A204.1 (cell line): ENCODE results near the gene FBXO3.
"Not testable (repeated sequence)": the region's sequence is repeated elsewhere in the genome, so short reads cannot be mapped to it uniquely, and the experiment has no call there.

ENCODE experiments used
- FAIRE-seq: peaks from 2 replicates; lab custom pipeline; 2012; peaks lifted over from hg19 to GRCh38; lab: Jason Lieb, UNC

FBXO3 gene

GRCh38 chr11:33773987-33774735 lies at the start of gene FBXO3:
Gene FBXO3, minus strand, starts transcription at chr11:33774520. Its CDS starts 23 bp downstream, at chr11:33774497.
- no peak for FAIRE-seq

GRCh38 chr11:33822981-33823380 lies 48.7 kb upstream of the FBXO3 start:
- FAIRE-seq, result not testable (repeated sequence)

GRCh38 chr11:33819278-33820035 lies 45.1 kb upstream of the FBXO3 start:
- FAIRE-seq, result no peak

- peak; percentile 9 for FAIRE-seq
Measured at GRCh38 chr11:33808228-33808828, 34.0 kb upstream of the FBXO3 start.

- no peak for FAIRE-seq
Measured at GRCh38 chr11:33804471-33804870, 30.2 kb upstream of the FBXO3 start.

- no peak for FAIRE-seq
Measured at GRCh38 chr11:33802194-33802950, 28.1 kb upstream of the FBXO3 start.

GRCh38 chr11:33801821-33802193 lies 27.5 kb upstream of the FBXO3 start:
- FAIRE-seq, result no peak

- FAIRE-seq, result no peak
Measured at GRCh38 chr11:33797879-33798278, 23.6 kb upstream of the FBXO3 start.

- FAIRE-seq, result no peak
Measured at GRCh38 chr11:33790040-33790439, 15.7 kb upstream of the FBXO3 start.

- FAIRE-seq, result not testable (repeated sequence)
Measured at GRCh38 chr11:33788095-33788494, 13.8 kb upstream of the FBXO3 start.

GRCh38 chr11:33787076-33787475 lies 12.8 kb upstream of the FBXO3 start:
- FAIRE-seq, result no peak

GRCh38 chr11:33785609-33786008 lies 11.3 kb upstream of the FBXO3 start:
- FAIRE-seq, result no peak

- no peak for FAIRE-seq
Measured at GRCh38 chr11:33779849-33780528, 5.7 kb upstream of the FBXO3 start.

GRCh38 chr11:33778675-33779074 lies 4.4 kb upstream of the FBXO3 start:
- FAIRE-seq, result no peak

GRCh38 chr11:33777906-33778305 lies 3.6 kb upstream of the FBXO3 start:
- no peak for FAIRE-seq

GRCh38 chr11:33775832-33776470 lies 1.6 kb upstream of the FBXO3 start:
- FAIRE-seq, result no peak

- no peak for FAIRE-seq
Measured at GRCh38 chr11:33775467-33775807, 1.1 kb upstream of the FBXO3 start.

GRCh38 chr11:33774736-33775466 lies 581 bp upstream of the FBXO3 start:
- no peak for FAIRE-seq

GRCh38 chr11:33773404-33773986 lies 825 bp downstream of the FBXO3 start:
- no peak for FAIRE-seq

GRCh38 chr11:33772870-33773269 lies 1.4 kb downstream of the FBXO3 start:
- no peak for FAIRE-seq
